HL-60 (cell line): ENCODE results near the gene WNT3.

Experiments used
- DNase-seq, 2 experiments: peaks; one replicate each; pipeline ENCODE4 v3.0.0-alpha.2; 2010 to 2020; ENCODE audit warnings: low read depth in 1 of 2, low spot score in 1 of 2
- H3K27ac ChIP-seq: fragments of 250-450 bp; sonication (Bioruptor Pico); replicated peaks from 2 replicates; pipeline ENCODE4 v1.5.1; 2020; ENCODE audit warnings: mild to moderate bottlenecking, moderate library complexity
- H3K27me3 ChIP-seq: fragments of 250-450 bp; sonication (Bioruptor Pico); 2 replicates; pipeline ENCODE4 v1.5.1; 2021; ENCODE audit warnings: mild to moderate bottlenecking, moderate library complexity; ENCODE audit not compliant: insufficient read depth, poor library complexity, severe bottlenecking
- H3K4me3 ChIP-seq: replicated peaks from 2 replicates; pipeline ENCODE4 v1.5.1; 2011; ENCODE audit warnings: mild to moderate bottlenecking, control low read depth, low read length; ENCODE audit not compliant: insufficient read depth
- CTCF ChIP-seq: IDR thresholded peaks from one replicate; pipeline ENCODE4 v1.5.1; 2011; ENCODE audit warnings: low read length, control low read depth, inconsistent platforms; ENCODE audit not compliant: insufficient read depth
- GABPA ChIP-seq: IDR thresholded peaks from 2 replicates; pipeline ENCODE4 v1.6.1; 2012; ENCODE audit warnings: low read depth
- POLR2AphosphoS5 ChIP-seq: IDR thresholded peaks from 2 replicates; pipeline ENCODE4 v1.6.1; 2012; ENCODE audit warnings: low read depth
- SPI1 ChIP-seq: IDR thresholded peaks from 2 replicates; pipeline ENCODE4 v1.6.1; 2012; ENCODE audit warnings: low read depth, mild to moderate bottlenecking, borderline replicate concordance
- TF ChIP-seq, protein P1 (sequence below): IDR thresholded peaks from 2 replicates; pipeline ENCODE4 v1.6.1; 2012; ENCODE audit warnings: low read depth; ENCODE audit not compliant: insufficient replicate concordance

The WNT3 gene

DNA sequence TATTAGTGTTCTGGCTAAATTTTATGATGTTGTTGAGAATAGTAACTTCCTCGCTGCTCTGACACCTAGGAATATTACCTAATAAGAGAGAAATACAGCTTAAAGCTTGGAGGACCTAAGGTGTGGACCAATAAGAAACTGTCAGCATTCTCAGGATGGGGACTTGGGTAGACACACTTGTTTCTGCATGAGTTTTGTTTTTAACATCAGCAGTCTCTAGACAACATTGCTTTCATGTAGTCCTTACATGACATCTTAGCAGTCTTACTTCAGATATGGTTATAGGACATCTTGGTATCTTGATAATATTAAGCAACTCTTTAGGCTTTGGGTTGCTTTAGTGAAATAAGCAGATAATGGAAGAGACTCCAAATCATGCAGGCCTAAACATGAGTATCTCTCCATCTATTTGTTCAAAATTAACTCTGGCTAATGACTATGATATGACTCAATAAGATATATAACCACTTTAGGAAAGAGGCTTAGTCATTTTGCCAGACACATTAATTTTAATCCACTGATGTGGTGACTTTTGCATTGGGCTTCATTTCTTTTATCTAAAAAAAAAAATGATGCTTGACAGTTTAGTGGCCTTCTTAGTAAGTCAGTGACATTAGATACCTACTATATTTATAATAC, 84.5 kb downstream of the WNT3 start:
- Histone ChIP-seq H3K27ac (no peak overlapping the region), H3K27me3 (no peaks in the 10 kb centered on the region), H3K4me3 (no peak overlapping the region)
- TF ChIP-seq, protein P1, sequence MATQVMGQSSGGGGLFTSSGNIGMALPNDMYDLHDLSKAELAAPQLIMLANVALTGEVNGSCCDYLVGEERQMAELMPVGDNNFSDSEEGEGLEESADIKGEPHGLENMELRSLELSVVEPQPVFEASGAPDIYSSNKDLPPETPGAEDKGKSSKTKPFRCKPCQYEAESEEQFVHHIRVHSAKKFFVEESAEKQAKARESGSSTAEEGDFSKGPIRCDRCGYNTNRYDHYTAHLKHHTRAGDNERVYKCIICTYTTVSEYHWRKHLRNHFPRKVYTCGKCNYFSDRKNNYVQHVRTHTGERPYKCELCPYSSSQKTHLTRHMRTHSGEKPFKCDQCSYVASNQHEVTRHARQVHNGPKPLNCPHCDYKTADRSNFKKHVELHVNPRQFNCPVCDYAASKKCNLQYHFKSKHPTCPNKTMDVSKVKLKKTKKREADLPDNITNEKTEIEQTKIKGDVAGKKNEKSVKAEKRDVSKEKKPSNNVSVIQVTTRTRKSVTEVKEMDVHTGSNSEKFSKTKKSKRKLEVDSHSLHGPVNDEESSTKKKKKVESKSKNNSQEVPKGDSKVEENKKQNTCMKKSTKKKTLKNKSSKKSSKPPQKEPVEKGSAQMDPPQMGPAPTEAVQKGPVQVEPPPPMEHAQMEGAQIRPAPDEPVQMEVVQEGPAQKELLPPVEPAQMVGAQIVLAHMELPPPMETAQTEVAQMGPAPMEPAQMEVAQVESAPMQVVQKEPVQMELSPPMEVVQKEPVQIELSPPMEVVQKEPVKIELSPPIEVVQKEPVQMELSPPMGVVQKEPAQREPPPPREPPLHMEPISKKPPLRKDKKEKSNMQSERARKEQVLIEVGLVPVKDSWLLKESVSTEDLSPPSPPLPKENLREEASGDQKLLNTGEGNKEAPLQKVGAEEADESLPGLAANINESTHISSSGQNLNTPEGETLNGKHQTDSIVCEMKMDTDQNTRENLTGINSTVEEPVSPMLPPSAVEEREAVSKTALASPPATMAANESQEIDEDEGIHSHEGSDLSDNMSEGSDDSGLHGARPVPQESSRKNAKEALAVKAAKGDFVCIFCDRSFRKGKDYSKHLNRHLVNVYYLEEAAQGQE = no peak
- no peak for TF ChIP-seq GABPA
- no peak for DNase-seq

- Histone ChIP-seq H3K4me3 (no peak overlapping the region), H3K27ac (no peak overlapping the region)
- TF ChIP-seq SPI1 (no peak), CTCF (no peak), GABPA (no peak), POLR2AphosphoS5 (no peak)
- TF ChIP-seq, protein P1 = no peak
Measured at GRCh38 chr17:46732754-46733398, 85.6 kb downstream of the WNT3 start.

DNA sequence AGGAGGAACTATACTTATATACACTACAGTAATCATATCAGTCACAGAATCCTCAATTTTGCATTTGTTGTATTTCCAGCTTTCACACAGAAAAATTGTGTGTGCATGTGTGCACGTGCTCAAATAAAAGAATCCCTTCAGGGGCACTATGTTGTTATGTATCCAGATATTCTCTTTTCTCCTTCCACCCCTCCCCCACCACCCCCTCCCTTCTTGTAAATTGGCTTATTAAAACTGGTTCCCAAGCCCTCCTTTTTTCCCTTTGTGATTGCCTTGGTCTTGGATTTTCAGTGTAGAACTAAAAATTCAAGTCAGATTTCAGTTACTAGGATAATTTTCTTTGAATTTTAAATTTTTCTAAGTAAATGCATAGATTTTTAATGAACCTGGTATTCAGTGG, 86.3 kb downstream of the WNT3 start:
- Histone ChIP-seq H3K4me3 (no peak overlapping the region), H3K27me3 (no peaks in the 10 kb centered on the region), H3K27ac (no peak overlapping the region)
- no peak for DNase-seq
- TF ChIP-seq CTCF = no peak
- TF ChIP-seq POLR2AphosphoS5 = no peak
- no peak for TF ChIP-seq GABPA
- TF ChIP-seq SPI1 = no peak
- TF ChIP-seq, protein P1 = no peak

More at GRCh38 chr17:46732754-46733398, 85.6 kb downstream of the WNT3 start:
- H3K27me3 ChIP-seq = no peaks in the 10 kb centered on the region
- DNase-seq = no peak
